PFSK-1 (cell line): ENCODE data around the gene PIH1D1.

Experiments
- FOXP2 ChIP-seq: optimal IDR thresholded peaks from 2 replicates; pipeline ENCODE3; 2011; ENCODE audit warnings: borderline replicate concordance, control low read depth, inconsistent platforms; ENCODE audit not compliant: insufficient read depth; ENCODE audit errors: extremely low read length, extremely low read depth
- POLR2AphosphoS5 ChIP-seq: IDR thresholded peaks from 2 replicates; pipeline ENCODE4 v1.6.1; 2012; ENCODE audit warnings: low read depth, mild to moderate bottlenecking, control low read depth, low read length, moderate library complexity
- REST ChIP-seq, 2 experiments: IDR thresholded peaks; 2 replicates each; pipeline versions ENCODE4 v1.6.1 to v1.8.0; 2011 to 2012; ENCODE audit warnings: low read depth in 2 of 2, low read length in 2 of 2, control low read depth in 1 of 2, inconsistent platforms in 1 of 2, mild to moderate bottlenecking in 1 of 2, moderate library complexity in 1 of 2; ENCODE audit not compliant: insufficient read depth in 1 of 2
- SIN3A ChIP-seq: IDR thresholded peaks from 2 replicates; pipeline ENCODE4 v1.6.1; 2012; ENCODE audit warnings: mild to moderate bottlenecking, low read length, moderate library complexity, borderline replicate concordance; ENCODE audit not compliant: insufficient read depth
- TAF1 ChIP-seq: IDR thresholded peaks from 2 replicates; pipeline ENCODE4 v1.6.1; 2012; ENCODE audit warnings: low read length, control low read depth, borderline replicate concordance; ENCODE audit not compliant: insufficient read depth

The PIH1D1 gene

GRCh38 chr19:49487277-49488045 lies 35.8 kb upstream of the PIH1D1 start, which contains the start of gene RPL13A:
Gene RPL13A, plus strand, starts transcription at chr19:49487608. Its CDS starts 22 bp downstream, at chr19:49487630.
- peak; percentile 100 for TF ChIP-seq POLR2AphosphoS5
- peak; percentile 97 for TF ChIP-seq SIN3A
- TF ChIP-seq FOXP2 = no peak
- TF ChIP-seq REST (IDR thresholded peaks at IDR 0.05; ENCODE audit: insufficient read depth in 1 of 2, low read depth in 2 of 2, low read length in 2 of 2) = peak in 1 of 2 experiments; percentile 85; a peak in 2 of 4 replicates
- peak; percentile 100 for TF ChIP-seq TAF1

DNA sequence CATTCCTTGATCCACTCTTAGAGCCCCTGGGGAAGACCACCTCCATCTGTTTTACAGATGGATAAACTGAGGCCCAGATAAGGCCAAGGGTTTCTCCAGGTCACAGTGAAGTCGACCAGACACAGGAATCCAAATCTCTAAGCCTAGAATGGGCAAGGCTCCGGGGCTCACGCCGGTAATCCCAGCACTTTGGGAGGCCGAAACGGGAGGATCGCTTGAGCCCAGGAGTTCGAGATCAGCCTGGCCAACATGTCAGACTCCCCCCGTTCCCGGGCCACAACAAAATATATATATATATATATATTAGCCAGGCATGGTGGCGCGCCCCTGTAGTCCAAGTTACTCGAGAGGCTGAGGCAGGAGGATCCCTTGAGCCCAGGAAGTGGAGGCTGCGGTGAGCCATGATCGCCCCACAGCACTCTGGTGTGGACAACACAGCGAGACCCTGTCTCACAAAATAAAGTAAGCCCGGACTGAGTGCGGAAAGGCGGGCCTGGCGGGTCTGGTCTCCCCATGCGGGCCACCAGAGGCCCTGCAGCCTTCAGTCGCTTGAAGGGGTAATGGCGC lies 35.2 kb upstream of the PIH1D1 start:
- TF ChIP-seq POLR2AphosphoS5 (no peak), SIN3A (no peak), TAF1 (no peak), REST (IDR thresholded peaks at IDR 0.05; ENCODE audit: insufficient read depth in 1 of 2, low read depth in 2 of 2, low read length in 2 of 2) (no peak), FOXP2 (no peak)

GRCh38 chr19:49486232-49486631 lies 34.6 kb upstream of the PIH1D1 start:
- TF ChIP-seq TAF1 (no peak), SIN3A (no peak), REST (IDR thresholded peaks at IDR 0.05; ENCODE audit: insufficient read depth in 1 of 2, low read depth in 2 of 2, low read length in 2 of 2) (no peak), POLR2AphosphoS5 (no peak), FOXP2 (no peak)

DNA sequence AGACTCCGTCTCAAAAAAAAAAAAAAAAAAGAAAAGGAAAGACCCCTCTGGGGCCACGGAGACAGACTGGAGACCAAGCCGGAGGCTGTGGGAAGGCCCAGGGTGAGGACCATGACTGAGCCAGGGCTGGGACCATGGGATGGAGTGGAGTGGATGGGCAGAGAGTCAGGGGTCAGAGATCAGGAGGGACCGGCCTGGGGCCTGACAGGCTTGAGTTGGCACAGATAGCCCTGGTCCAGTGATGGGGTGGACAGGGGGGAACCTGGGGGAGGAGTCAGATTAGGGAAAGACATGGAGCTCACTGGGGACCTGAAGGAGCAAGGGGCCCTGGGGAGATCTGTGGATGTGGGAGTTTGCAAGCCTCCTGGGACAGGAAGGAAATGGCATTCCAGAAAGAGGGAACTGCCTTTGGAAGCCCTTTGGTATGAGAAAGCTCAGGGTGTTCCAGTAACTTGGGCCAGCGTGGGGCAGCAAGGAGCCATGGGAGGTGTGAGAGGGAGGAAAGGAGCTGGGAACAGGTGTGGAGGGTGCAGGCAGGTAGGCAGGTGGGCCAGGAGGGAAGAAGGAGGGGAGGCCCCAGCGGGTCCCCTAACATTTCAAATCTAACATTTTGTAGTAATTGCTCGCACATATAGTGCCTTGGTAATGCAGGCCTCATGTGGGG lies 29.5 kb upstream of the PIH1D1 start:
- TF ChIP-seq FOXP2 = no peak
- TF ChIP-seq POLR2AphosphoS5 = no peak
- TF ChIP-seq REST (IDR thresholded peaks at IDR 0.05; ENCODE audit: insufficient read depth in 1 of 2, low read depth in 2 of 2, low read length in 2 of 2) = no peak
- no peak for TF ChIP-seq SIN3A
- no peak for TF ChIP-seq TAF1
